ENCODE measurements around the gene MYCBPAP.

Gene MYCBPAP

DNA sequence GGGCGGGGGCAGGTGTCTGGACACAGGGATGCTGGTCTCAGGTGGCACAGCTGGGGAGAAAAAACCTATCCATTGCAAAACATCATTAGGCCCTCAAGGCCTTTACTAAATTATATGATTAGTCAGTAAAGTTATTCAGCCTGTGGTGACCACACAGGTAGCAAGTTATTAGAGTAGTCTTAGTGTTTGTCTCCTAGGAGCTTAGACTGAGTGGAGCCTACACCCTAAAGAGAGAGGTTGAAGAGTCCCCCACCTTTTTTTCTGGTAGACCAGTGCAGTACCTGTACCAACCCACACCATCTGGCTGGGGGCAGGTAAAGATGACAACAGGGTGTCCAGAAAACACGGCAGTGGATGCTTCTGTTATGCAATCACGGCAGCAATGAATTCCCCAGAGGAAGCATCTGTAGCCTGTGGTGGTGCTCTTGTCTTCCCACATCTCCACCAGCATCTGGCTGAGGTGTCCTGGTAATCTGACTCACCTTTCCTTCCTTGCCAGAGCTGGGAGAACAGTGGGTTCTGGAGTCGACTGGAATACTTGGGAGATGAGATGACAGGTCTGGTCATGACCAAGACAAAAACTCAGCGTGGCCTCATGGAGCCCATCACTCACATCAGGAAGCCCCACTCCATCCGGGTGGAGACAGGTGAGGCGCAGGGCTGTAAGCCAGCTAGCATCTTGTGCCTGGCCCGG lies 11.0 kb downstream of the MYCBPAP start:
- no peak for DNase-seq (ENCODE audit: low read depth)

- no peak for DNase-seq (ENCODE audit: low read depth)
Observed at GRCh38 chr17:50520483-50520882, 12.2 kb downstream of the MYCBPAP start.

- DNase-seq (ENCODE audit: low read depth), result no peak
Observed at GRCh38 chr17:50521514-50521913, 13.3 kb downstream of the MYCBPAP start.

DNA sequence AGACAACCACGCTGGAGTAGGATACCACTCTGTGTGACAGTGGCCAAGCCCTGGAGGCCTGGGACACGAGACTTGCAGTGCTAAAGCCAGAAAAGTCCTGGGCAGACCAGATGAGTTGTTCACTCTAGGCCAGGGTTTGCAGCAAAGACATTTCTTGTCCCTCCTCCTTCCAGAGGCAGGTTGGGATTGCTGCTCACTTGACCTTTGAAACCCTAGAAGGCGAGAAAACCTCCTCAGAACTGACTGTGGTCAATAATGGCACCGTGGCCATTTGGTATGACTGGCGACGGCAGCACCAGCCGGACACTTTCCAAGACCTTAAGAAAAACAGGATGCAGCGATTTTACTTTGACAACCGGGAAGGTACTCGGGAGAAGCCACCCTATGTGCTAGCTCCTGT lies 14.5 kb downstream of the MYCBPAP start:
- no peak for DNase-seq (ENCODE audit: low read depth)

DNA sequence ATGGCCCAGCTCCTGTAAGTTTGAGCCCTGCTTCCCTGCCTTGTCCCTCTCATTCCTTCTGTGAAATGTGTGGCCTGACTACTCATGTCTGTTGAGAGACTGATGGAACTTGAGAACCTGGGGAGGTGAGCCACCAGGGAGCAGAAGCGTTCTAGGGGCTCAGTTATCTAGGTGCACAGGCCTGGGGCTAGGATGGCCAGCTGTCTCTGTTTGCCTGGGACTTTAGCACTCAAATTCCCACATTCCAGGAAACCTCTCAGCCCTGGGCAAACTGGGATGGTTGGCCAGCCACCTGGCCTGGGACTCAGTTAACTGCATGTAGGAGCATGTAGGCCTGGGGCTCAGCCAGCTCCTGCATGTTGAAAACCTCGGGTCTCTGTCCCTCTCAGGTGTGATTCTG lies 15.0 kb downstream of the MYCBPAP start:
- no peak for DNase-seq (ENCODE audit: low read depth)

- DNase-seq (ENCODE audit: low read depth), result no peak
Observed at GRCh38 chr17:50524838-50525237, 16.6 kb downstream of the MYCBPAP start.

DNA sequence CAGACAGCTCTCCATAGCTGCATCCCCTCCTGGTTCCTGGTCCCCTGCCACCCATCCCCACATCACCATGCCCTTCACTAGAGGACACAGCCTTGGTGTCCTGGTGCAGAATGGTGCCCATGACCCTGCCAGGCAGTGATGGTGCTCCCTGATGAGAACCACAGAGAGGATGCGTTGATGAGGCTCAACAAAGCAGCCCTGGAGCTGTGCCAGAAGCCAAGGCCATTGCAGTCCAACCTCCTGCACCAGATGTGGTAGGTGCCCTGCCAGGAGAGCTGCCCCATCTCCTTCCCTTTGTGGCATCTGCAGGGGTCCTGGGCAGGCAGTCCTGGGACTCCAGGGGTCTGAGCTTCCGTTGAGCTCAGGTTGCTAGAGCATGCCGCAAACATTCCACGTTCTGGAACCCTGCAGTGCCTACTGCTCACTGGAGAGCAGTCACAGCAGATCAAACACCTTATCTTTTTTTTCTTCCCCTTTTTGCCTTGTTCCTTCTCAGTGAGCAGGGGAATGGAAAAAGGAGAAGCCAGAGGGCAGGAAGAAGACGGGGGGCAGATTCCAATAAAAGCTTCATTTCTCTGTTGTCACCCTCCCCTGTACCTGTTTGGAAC lies 19.0 kb downstream of the MYCBPAP start:
- DNase-seq (ENCODE audit: low read depth), result no peak

GRCh38 chr17:50527949-50528474 lies 19.8 kb downstream of the MYCBPAP start:
- no peak for DNase-seq (ENCODE audit: low read depth)

GRCh38 chr17:50529849-50530248 lies 21.6 kb downstream of the MYCBPAP start:
- DNase-seq (ENCODE audit: low read depth), result no peak

- DNase-seq (ENCODE audit: low read depth), result no peak
Observed at GRCh38 chr17:50531428-50532025, 23.3 kb downstream of the MYCBPAP start.

- no peak for DNase-seq (ENCODE audit: low read depth)
Observed at GRCh38 chr17:50532452-50533024, 24.3 kb downstream of the MYCBPAP start, which contains the start of gene EPN3. Gene EPN3, plus strand, starts transcription at chr17:50532735. Its CDS starts 3,822 bp downstream, at chr17:50536557.

- no peak for DNase-seq (ENCODE audit: low read depth)
Observed at GRCh38 chr17:50533185-50533584, 24.9 kb downstream of the MYCBPAP start.

DNA sequence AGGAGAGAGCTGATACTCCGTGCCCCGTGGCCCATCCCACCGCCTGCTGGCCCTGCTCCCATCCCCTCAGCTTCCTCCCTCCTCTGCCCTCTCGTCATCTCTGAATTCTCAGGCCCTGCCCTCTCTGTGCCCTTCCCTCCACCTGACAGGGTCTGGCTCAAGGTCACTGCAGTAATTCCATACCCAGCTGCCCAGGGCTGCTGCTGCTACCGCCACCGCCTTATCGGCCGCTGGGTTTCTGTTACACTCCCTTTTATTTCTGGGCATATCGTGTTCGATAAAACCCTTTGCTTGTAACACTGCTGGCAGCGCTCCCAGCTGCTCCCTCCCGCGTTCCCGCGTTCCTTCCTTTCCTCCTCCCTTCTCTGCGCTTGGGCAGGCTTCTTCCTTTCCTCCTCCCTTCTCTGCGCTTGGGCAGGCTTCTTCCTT lies 25.5 kb downstream of the MYCBPAP start:
- no peak for DNase-seq (ENCODE audit: low read depth)

DNA sequence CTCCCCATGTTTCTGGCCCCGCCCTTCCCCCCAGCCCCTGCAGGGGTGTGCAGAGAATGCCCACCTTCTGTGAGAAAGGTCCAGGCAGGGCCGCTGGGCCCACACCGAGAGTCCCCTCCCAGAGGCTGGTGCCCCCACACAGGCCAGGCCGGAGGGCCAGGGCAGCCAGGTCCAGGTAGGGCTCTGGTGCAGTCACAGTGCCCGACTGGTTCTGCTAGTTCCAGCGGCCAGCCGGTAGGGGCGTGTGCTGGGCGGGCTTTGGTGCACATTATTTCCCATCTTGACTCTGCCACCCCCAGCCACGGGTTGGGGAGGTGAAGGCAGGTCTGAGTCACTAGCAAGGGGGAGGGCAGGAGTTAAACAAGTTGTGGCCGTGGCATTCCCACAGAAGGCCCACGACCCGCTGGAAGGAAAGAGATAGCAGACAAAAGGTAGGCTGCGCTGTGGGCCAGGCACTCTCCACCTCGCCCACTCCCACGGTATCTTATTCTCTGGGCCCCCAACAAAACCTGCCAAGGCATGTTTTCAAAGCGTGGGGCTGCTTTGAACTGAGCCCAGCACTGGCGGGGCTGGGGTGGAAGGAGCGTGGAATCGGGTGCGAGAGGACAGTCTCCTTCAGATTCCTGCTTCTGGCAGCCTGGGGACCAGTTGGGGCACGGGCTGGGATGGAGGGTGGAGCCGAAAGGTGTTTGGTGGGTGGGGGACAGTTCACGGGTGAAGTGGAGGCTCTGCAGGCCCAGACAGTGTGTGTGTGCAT lies 26.2 kb downstream of the MYCBPAP start:
- no peak for DNase-seq (ENCODE audit: low read depth)

DNA sequence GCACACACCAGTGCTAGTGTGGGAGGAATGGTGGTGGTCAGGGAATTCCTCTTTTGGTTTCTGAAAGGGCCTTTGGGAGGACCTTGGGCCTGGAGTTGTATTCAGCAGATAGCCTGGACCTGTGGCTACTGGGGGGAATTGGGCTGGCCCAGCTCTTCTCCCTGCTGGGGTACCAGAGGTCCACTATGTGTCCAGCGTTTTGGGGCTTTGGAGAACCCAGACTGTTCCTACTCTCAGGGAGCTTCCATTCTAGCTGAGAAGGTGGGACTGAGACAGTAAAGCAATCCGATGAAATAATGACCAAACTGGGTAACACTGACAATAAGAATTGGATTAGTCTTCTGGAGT lies 26.7 kb downstream of the MYCBPAP start:
- no peak for DNase-seq (ENCODE audit: low read depth)

GRCh38 chr17:50535407-50535806 lies 27.2 kb downstream of the MYCBPAP start:
- no peak for DNase-seq (ENCODE audit: low read depth)

- DNase-seq (ENCODE audit: low read depth), result no peak
Observed at GRCh38 chr17:50536683-50537646, 28.7 kb downstream of the MYCBPAP start.

DNA sequence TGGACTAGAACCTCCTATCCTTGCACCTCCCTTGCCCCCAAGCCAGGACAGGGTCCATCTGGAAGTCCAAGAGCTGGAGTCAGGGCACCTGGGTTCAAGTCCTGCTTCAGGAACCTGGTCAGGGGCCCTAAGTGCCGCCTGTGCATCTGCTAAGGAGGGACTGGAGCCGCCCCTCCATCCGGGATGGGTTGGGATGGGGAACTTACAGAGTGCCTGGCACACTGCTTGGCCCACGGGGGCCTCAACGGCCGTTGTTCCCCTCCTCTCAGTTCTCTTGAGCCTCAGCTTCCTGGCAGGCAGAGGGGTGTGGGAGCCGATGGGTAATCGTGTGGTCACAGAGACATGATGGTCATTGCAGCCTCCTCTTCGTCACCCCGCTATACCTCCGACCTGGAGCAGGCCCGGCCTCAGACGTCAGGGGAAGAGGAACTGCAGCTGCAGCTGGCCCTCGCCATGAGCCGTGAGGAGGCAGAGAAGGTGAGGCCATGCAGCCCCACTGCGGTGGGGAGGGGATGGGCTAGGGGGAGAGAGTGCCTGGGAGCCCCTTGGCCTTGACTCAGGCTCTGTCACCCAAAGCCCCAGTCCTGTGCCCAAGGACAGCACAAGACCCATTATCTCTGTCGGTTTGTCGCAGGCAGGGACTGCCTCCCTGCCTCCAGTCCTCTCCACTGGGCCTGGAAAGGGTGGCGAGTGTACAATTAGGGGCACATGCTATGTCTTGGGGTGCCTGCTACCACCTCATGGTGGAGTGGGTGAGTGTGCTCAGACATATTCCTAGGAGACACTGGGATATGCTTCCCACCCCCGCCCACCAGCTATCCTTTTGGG lies 29.7 kb downstream of the MYCBPAP start:
- no peak for DNase-seq (ENCODE audit: low read depth)

DNA sequence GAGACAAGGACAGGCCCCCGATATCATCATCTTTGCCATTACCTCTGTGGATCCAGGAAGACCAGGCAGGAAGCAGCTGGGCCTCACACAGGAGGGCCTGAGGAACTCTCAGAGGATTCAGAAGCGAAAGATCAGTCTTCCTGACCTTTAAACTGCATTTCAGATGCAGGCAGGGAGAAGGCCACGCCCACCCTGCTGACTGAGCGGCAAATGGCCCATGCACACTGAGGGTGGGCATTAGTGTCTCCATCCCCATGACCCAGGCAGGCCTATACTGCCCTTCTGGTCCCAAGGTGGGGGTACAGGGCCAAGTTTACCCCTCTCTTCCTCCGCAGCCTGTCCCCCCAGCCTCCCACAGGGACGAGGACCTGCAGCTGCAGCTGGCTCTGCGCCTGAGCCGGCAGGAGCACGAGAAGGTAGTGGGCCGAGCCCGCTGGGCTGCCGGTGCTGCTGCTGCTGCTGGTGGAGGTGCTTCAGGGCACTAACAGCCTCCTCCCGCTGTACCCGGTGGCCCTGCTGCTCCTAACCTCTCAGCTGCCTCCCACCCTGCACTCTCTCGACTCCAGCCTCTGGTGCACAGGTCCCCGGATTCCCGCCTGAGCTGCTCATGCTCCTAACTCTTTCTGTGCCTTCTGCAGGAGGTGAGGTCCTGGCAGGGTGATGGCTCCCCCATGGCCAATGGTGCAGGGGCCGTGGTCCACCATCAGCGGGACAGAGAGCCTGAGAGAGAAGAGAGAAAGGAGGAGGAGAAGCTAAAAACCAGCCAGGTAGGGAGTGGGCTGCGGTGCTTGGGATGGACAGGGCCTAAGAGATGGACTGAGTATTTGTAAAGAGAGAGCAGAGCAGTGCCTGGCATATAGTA lies 30.5 kb downstream of the MYCBPAP start:
- DNase-seq (ENCODE audit: low read depth), result no peak
